OCI-LY3 (cell line): Measurements from ENCODE around the gene ADIRF.
"Not testable (repeated sequence)": the region's sequence is repeated elsewhere in the genome, so short reads cannot be mapped to it uniquely, and the experiment has no call there.

Experiments used
- EZH2phosphoT487 ChIP-seq: fragments of 200-600 bp; shearing (Covaris generic); IDR thresholded peaks from 2 replicates; pipeline ENCODE4 v1.6.1; 2018; ENCODE audit warnings: antibody characterized with exemption, mixed run types, low read depth
- TF ChIP-seq, protein P1 (sequence below): fragments of 200-600, 300-600 bp; sonication (generic); IDR thresholded peaks from 2 replicates; pipeline ENCODE4 v1.5.1; 2014; ENCODE audit warnings: antibody characterized with exemption, low read length, low read depth

DNA sequence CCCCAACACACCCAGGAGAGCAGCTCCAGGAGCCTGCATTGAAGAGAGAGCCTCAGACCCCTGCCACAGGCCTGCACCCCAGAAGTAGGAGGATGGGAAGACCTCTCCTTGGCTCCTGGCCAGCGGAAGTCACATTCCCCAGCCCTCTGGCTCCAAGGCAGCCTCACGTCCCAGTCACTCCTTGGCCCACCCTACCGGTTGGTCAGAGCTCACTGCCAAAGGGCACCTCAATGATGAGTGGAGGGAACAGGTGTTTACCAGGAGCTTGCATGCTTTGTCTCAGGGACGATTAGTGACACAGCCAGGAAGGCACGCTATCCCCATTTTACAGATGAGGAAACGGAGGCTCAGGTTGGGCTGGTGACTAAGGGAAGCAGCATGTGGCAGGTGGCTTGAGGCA, 50.8 kb downstream of the ADIRF start:
- TF ChIP-seq EZH2phosphoT487 = not testable (repeated sequence)
- TF ChIP-seq, protein P1, sequence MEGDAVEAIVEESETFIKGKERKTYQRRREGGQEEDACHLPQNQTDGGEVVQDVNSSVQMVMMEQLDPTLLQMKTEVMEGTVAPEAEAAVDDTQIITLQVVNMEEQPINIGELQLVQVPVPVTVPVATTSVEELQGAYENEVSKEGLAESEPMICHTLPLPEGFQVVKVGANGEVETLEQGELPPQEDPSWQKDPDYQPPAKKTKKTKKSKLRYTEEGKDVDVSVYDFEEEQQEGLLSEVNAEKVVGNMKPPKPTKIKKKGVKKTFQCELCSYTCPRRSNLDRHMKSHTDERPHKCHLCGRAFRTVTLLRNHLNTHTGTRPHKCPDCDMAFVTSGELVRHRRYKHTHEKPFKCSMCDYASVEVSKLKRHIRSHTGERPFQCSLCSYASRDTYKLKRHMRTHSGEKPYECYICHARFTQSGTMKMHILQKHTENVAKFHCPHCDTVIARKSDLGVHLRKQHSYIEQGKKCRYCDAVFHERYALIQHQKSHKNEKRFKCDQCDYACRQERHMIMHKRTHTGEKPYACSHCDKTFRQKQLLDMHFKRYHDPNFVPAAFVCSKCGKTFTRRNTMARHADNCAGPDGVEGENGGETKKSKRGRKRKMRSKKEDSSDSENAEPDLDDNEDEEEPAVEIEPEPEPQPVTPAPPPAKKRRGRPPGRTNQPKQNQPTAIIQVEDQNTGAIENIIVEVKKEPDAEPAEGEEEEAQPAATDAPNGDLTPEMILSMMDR = not testable (repeated sequence)
